Activated CD4-positive, alpha-beta memory T cell treated with anti-CD3 and anti-CD28 coated beads, Interleukin-2, amount 10 ng/mL, durations not matched to agents 7 days and 5 days (primary cell): ENCODE data around the gene CENPP. TPM values are rescaled to one million over a fixed set of nuclear protein-coding genes. Genes with fewer than 3 reads are reported as not detected.

Experiments
- CTCF ChIA-PET: fragments of 350-600 bp; sonication (Branson Sonifier 250); formaldehyde crosslinking; loops from one replicate; lab custom pipeline; 2021; ENCODE audit warnings: antibody characterized with exemption, inconsistent platforms; lab: Charles Lee
- POLR2A ChIA-PET: fragments of 350-600 bp; sonication (Branson Sonifier 250); formaldehyde crosslinking; loops from one replicate; lab custom pipeline; 2021; ENCODE audit warnings: antibody characterized with exemption; lab: Charles Lee
- DNase-seq: peaks from one replicate; pipeline ENCODE4 v3.0.0-alpha.2; 2020
- H3K27ac Mint-ChIP-seq: one replicate; pipeline ENCODE4 v1.8.0; 2021; ENCODE audit warnings: mild to moderate bottlenecking, mixed read lengths
- H3K27me3 Mint-ChIP-seq: one replicate; pipeline ENCODE4 v1.8.0; 2021; ENCODE audit warnings: mixed read lengths
- H3K36me3 Mint-ChIP-seq: one replicate; pipeline ENCODE4 v1.8.0; 2021; ENCODE audit warnings: low read depth, mixed read lengths
- H3K4me1 Mint-ChIP-seq: one replicate; pipeline ENCODE4 v1.8.0; 2021; ENCODE audit warnings: mixed read lengths
- H3K4me3 Mint-ChIP-seq: one replicate; pipeline ENCODE4 v1.8.0; 2021; ENCODE audit warnings: mild to moderate bottlenecking, mixed read lengths
- H3K9me3 Mint-ChIP-seq: one replicate; pipeline ENCODE4 v1.8.0; 2021; ENCODE audit warnings: mixed read lengths
- total RNA-seq, 2 experiments: library from RNA; stranded (reverse); gene quantifications; one replicate each; pipeline ENCODE4 v1.2.3, GENCODE V29; 2021

Gene CENPP
- total RNA-seq, 2 experiments from 2014 or later: 18.8 to 22.0 TPM

DNA sequence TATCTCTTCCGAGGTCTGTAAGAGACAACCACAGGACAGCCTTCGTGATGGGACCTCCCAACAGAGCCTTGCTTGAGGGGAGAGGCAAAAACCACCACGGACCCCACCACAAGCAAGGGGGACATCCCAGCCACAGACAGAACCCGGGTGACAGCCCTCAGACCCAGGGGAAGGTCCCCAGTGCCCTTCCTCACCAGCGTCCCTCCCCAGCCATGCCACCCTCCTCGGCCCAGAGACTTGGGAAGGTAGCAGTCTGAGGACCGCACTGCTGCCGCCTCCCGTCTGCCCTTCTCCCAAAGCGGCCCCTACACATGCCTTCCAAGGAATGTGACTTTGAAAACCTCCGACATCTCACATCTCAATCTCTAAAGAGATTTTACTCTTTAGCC is 330.8 kb downstream of the CENPP start:
- peaks cover 11% of the 10 kb centered on the region for H3K36me3 Mint-ChIP-seq
- DNase-seq: no peak
- CTCF ChIA-PET: no interaction called here
- H3K27ac Mint-ChIP-seq: no peak overlapping the region
- H3K27me3 Mint-ChIP-seq: no peaks in the 10 kb centered on the region
- no peak overlapping the region for H3K4me3 Mint-ChIP-seq
- H3K9me3 Mint-ChIP-seq: no peaks in the 10 kb centered on the region
- POLR2A ChIA-PET: no interaction called here
- peaks cover 1% of the 10 kb centered on the region for H3K4me1 Mint-ChIP-seq

DNA sequence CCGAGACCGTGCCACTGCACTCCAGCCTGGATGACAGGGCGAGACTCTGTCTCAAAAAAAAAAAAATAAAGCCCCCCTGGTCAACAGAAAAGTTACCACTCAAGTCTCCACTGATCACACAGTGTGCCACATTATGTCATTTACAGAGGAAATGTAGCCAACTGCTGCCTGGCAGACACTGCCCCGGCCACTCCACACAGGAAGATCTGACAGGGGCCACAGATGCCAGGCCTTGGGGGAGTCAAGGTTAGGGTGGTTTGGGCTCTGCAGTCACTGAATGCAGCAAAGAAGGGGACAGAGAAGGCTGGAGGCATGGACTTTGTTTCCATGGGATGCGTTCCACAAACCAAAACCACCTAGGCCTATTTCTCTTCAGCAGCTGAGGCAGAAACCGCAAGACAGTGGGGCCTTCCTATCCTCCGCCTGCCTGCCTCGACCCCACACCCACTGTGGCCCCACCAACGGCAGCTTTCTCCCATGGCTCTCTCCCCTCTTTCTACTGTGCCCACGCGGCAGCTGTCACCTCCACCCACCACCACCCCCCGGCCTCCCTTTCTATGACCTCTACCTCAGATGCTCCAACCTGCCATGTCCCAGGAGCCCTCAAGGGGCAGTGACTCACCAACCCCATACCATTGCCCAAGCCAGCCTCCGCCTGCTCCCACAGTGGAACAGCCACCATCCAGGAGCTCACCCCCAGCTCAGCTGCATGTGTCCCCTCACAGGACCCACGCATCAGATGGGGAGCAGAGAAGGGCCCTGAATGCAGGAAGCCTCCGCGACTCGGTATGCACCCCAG is 331.7 kb downstream of the CENPP start:
- DNase-seq: no peak
- ChIA-PET POLR2A (no interaction called here), CTCF (no interaction called here)
- Mint-ChIP-seq H3K4me1 (peaks cover 4% of the 10 kb centered on the region), H3K27ac (no peak overlapping the region), H3K36me3 (peaks cover 14% of the 10 kb centered on the region), H3K9me3 (no peaks in the 10 kb centered on the region), H3K4me3 (no peak overlapping the region), H3K27me3 (no peaks in the 10 kb centered on the region)

DNA sequence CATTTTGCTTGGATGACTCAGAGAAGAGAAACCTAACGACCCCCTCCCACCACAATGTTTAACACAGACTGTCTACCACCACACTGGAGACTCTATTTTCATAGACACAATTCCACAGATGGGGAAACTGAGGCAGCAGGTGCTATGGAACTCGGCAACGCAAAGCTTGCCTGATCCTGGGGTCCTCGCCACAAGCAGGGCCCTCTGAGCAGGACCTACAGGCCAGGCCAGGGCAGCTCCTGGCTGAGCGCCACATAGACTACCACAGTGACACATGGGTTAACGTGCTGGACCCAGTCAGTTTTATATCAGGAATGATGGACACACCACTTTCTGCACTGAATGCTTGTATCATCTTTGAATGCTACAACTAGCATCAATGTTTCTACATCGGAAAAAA is 332.4 kb downstream of the CENPP start:
- Mint-ChIP-seq H3K27ac (no peak overlapping the region), H3K4me1 (peaks cover 5% of the 10 kb centered on the region), H3K9me3 (no peaks in the 10 kb centered on the region), H3K27me3 (no peaks in the 10 kb centered on the region), H3K4me3 (no peak overlapping the region), H3K36me3 (peaks cover 10% of the 10 kb centered on the region)
- ChIA-PET POLR2A (no interaction called here), CTCF (no interaction called here)
- DNase-seq: no peak

- Mint-ChIP-seq H3K4me3 (no peak overlapping the region), H3K27ac (no peak overlapping the region), H3K27me3 (no peaks in the 10 kb centered on the region), H3K36me3 (peaks cover 14% of the 10 kb centered on the region), H3K4me1 (peaks cover 6% of the 10 kb centered on the region), H3K9me3 (no peaks in the 10 kb centered on the region)
- CTCF ChIA-PET: interaction anchor here (1.1 kb wide), 1 partner anchor 27 kb away, joined by 3 read pairs; no protein-coding TSS in a partner anchor
- POLR2A ChIA-PET: interaction anchor here (2.3 kb wide), 1 partner anchor 12 kb away, joined by 9 read pairs; the partner anchor contains the start of gene IPPK
- no peak for DNase-seq
Observed at GRCh38 chr9:92658611-92659010, 332.9 kb downstream of the CENPP start.

DNA sequence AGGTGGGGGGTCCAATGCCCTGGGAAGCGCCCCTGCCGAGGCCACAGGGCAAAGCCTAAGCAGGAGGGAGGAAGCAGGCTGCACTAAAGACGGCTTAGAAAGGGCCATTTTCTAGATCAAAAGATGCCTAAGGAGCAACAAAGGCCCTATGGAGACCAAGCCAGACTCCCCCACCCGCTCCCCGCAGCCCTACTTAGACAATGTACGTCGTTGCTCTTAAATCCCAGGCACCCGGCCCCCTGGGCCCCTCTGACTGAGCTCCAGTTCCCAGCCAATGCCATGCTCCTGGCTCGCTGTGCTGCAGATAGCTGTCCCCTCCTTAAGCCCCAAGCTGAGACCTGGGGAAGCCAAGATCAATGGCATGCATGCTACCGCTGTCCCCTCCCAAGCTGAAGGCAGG is 333.8 kb downstream of the CENPP start:
- CTCF ChIA-PET: interaction anchor here (1.1 kb wide), 1 partner anchor 26 kb away, joined by 3 read pairs; no protein-coding TSS in a partner anchor
- no peaks in the 10 kb centered on the region for H3K9me3 Mint-ChIP-seq
- no peak for DNase-seq
- no peaks in the 10 kb centered on the region for H3K27me3 Mint-ChIP-seq
- H3K4me3 Mint-ChIP-seq: no peak overlapping the region
- H3K27ac Mint-ChIP-seq: no peak overlapping the region
- POLR2A ChIA-PET: interaction anchor here (2.3 kb wide), 1 partner anchor 11 kb away, joined by 9 read pairs; the partner anchor contains the start of gene IPPK
- H3K4me1 Mint-ChIP-seq: peaks cover 12% of the 10 kb centered on the region
- peaks cover 15% of the 10 kb centered on the region for H3K36me3 Mint-ChIP-seq

DNA sequence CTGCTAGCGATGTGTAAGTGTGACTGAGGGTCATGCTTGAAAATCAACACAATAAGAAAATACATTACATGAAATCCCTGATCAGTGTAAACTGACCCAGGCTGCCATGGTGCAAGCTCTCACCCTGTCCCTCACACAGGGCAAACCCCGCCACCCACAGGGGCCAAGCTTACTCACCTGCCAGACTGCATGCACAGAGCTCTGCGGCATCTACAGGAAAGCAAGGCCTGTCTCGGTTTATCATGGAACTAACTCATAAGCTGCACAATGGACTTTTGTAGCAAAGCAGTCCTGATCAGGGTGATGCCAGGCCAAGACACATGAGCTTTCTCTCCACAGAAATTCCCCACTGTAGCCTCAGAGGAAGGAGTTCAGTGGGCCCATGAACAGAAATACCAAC is 334.5 kb downstream of the CENPP start:
- ChIA-PET CTCF (no interaction called here), POLR2A (interaction anchor here (2.3 kb wide), 1 partner anchor 10 kb away, joined by 9 read pairs; the partner anchor contains the start of gene IPPK)
- H3K36me3 Mint-ChIP-seq: peaks cover 15% of the 10 kb centered on the region
- no peaks in the 10 kb centered on the region for H3K27me3 Mint-ChIP-seq
- H3K27ac Mint-ChIP-seq: no peak overlapping the region
- no peak overlapping the region for H3K4me3 Mint-ChIP-seq
- DNase-seq: no peak
- H3K4me1 Mint-ChIP-seq: peaks cover 19% of the 10 kb centered on the region
- H3K9me3 Mint-ChIP-seq: no peaks in the 10 kb centered on the region

DNA sequence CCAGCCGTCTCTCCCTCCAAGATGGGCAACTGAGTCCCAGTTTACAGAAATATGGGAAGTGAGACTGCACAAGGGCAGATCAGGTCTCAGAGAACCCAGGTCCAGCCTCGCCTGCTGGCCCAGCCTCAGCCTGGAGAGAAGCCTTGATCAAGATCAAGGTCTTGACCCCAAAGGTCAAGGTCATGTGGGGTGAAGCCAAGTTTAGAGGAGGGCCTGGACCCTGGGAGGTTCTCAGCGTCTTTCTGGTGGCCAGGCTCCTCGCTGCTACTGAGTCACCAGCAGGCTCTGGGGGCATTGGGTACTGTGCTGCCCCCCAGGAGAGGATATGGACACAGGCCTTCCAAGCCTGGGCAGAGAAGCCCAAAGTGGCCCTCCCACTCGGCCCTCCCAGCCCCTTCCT is 335.4 kb downstream of the CENPP start:
- ChIA-PET POLR2A (no interaction called here), CTCF (no interaction called here)
- Mint-ChIP-seq H3K36me3 (peaks cover 20% of the 10 kb centered on the region), H3K9me3 (no peaks in the 10 kb centered on the region), H3K4me3 (no peak overlapping the region), H3K4me1 (peaks cover 24% of the 10 kb centered on the region), H3K27ac (no peak overlapping the region), H3K27me3 (no peaks in the 10 kb centered on the region)
- no peak for DNase-seq

DNA sequence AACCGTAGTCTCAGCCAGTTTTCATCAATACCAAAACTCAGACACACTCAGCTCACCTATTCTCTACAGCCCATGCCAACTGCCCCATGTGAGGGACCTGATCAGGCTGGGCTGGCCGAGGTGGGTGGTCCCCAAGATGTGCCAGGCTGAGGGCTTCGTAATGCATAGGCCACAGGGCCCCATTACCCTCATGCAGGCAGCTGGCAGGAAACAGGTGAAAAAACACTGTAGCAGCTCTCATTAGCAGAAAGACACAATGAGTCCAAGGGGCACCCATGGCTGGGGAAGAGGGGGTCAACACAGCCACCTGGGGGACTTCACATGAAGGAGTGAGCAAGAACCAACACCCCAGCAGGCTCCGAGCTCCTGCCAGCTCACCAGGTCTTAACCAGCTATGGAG is 336.0 kb downstream of the CENPP start:
- peaks cover 26% of the 10 kb centered on the region for H3K36me3 Mint-ChIP-seq
- ChIA-PET POLR2A (interaction anchor here (1.1 kb wide), 1 partner anchor 8 kb away, joined by 8 read pairs; the partner anchor contains the start of gene IPPK), CTCF (interaction anchor here (0.9 kb wide), 1 partner anchor 129 kb away, joined by 3 read pairs; no protein-coding TSS in a partner anchor)
- no peak overlapping the region for H3K4me3 Mint-ChIP-seq
- DNase-seq: no peak
- H3K4me1 Mint-ChIP-seq: peaks cover 26% of the 10 kb centered on the region
- no peaks in the 10 kb centered on the region for H3K9me3 Mint-ChIP-seq
- H3K27ac Mint-ChIP-seq: no peak overlapping the region
- no peaks in the 10 kb centered on the region for H3K27me3 Mint-ChIP-seq

- no peaks in the 10 kb centered on the region for H3K27me3 Mint-ChIP-seq
- CTCF ChIA-PET: no interaction called here
- no peaks in the 10 kb centered on the region for H3K9me3 Mint-ChIP-seq
- DNase-seq: no peak
- POLR2A ChIA-PET: no interaction called here
- no peak overlapping the region for H3K27ac Mint-ChIP-seq
- peaks cover 30% of the 10 kb centered on the region for H3K36me3 Mint-ChIP-seq
- H3K4me1 Mint-ChIP-seq: peaks cover 38% of the 10 kb centered on the region
- no peak overlapping the region for H3K4me3 Mint-ChIP-seq
Observed at GRCh38 chr9:92663126-92663525, 337.4 kb downstream of the CENPP start.

DNA sequence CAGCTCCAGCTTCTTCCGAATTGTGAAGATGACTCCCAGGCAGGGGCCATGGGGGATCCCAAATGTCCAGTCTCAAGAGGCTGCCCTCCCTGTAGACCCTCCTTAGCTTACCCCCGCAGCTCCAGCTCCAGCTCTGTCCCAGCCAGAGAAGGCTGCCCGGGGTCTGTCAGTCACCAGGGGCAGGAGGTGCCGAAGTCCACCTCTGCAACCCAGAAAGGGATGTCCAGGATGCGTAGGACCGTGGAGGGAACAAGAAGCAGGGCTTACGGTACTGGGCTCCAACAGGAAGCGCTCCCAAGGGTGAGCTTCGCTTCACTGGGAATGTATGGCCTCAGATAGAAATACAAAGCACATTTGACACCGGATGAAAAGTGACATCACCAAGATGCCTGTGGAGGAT is 338.2 kb downstream of the CENPP start:
- Mint-ChIP-seq H3K27ac (no peak overlapping the region), H3K27me3 (no peaks in the 10 kb centered on the region), H3K4me1 (peaks cover 47% of the 10 kb centered on the region), H3K9me3 (no peaks in the 10 kb centered on the region), H3K4me3 (no peak overlapping the region), H3K36me3 (peaks cover 34% of the 10 kb centered on the region)
- no peak for DNase-seq
- ChIA-PET POLR2A (no interaction called here), CTCF (interaction anchor here (0.5 kb wide), 1 partner anchor 242 kb away, joined by 3 read pairs; no protein-coding TSS in a partner anchor)

GRCh38 chr9:92664394-92665152 is 338.8 kb downstream of the CENPP start:
- no peaks in the 10 kb centered on the region for H3K9me3 Mint-ChIP-seq
- peaks cover 50% of the 10 kb centered on the region for H3K4me1 Mint-ChIP-seq
- peaks cover 36% of the 10 kb centered on the region for H3K36me3 Mint-ChIP-seq
- ChIA-PET POLR2A (no interaction called here), CTCF (interaction anchor here (0.6 to 0.9 kb wide), 2 partner anchors 103 to 341 kb away, joined by 3 read pairs; no protein-coding TSS in a partner anchor)
- peak overlapping the region; percentile 31 for H3K27ac Mint-ChIP-seq
- no peaks in the 10 kb centered on the region for H3K27me3 Mint-ChIP-seq
- DNase-seq: peak; percentile 33
- H3K4me3 Mint-ChIP-seq: no peak overlapping the region

- H3K9me3 Mint-ChIP-seq: no peaks in the 10 kb centered on the region
- H3K36me3 Mint-ChIP-seq: peaks cover 42% of the 10 kb centered on the region
- peak overlapping the region; percentile 2 for H3K27ac Mint-ChIP-seq
- ChIA-PET POLR2A (no interaction called here), CTCF (no interaction called here)
- DNase-seq: no peak
- no peaks in the 10 kb centered on the region for H3K27me3 Mint-ChIP-seq
- H3K4me1 Mint-ChIP-seq: peaks cover 50% of the 10 kb centered on the region
- no peak overlapping the region for H3K4me3 Mint-ChIP-seq
Observed at GRCh38 chr9:92665836-92666235, 340.1 kb downstream of the CENPP start.

- peaks cover 42% of the 10 kb centered on the region for H3K36me3 Mint-ChIP-seq
- ChIA-PET POLR2A (no interaction called here), CTCF (no interaction called here)
- H3K27ac Mint-ChIP-seq: peak overlapping the region; percentile 2
- no peaks in the 10 kb centered on the region for H3K9me3 Mint-ChIP-seq
- H3K4me3 Mint-ChIP-seq: no peak overlapping the region
- peaks cover 51% of the 10 kb centered on the region for H3K4me1 Mint-ChIP-seq
- DNase-seq: no peak
- no peaks in the 10 kb centered on the region for H3K27me3 Mint-ChIP-seq
Observed at GRCh38 chr9:92666236-92666635, 340.5 kb downstream of the CENPP start.
